Measurements from ENCODE around the gene ZBTB8OS. TPM values are rescaled to one million over a fixed set of nuclear protein-coding genes. Genes with fewer than 3 reads are reported as not detected.
"Not testable (repeated sequence)": the region's sequence is repeated elsewhere in the genome, so short reads cannot be mapped to it uniquely, and the experiment has no call there.

Gene ZBTB8OS
- total RNA-seq, 2 experiments from 2014 or later = 23.9 to 24.1 TPM

GRCh38 chr1:32681999-32682398 is 31.6 kb upstream of the ZBTB8OS start:
- ChIA-PET POLR2A (no interaction called here), CTCF (no interaction called here)
- no peak overlapping the region for H3K27ac ChIP-seq (ENCODE audit: low read depth in 1 of 2, low read length in 2 of 2)
- intact Hi-C loops (cut with DNase I, micrococcal nuclease) = no loop called here
- TF ChIP-seq, protein P1, sequence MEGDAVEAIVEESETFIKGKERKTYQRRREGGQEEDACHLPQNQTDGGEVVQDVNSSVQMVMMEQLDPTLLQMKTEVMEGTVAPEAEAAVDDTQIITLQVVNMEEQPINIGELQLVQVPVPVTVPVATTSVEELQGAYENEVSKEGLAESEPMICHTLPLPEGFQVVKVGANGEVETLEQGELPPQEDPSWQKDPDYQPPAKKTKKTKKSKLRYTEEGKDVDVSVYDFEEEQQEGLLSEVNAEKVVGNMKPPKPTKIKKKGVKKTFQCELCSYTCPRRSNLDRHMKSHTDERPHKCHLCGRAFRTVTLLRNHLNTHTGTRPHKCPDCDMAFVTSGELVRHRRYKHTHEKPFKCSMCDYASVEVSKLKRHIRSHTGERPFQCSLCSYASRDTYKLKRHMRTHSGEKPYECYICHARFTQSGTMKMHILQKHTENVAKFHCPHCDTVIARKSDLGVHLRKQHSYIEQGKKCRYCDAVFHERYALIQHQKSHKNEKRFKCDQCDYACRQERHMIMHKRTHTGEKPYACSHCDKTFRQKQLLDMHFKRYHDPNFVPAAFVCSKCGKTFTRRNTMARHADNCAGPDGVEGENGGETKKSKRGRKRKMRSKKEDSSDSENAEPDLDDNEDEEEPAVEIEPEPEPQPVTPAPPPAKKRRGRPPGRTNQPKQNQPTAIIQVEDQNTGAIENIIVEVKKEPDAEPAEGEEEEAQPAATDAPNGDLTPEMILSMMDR (IDR thresholded peaks at IDR 0.05) = no peak
- no peaks in the 10 kb centered on the region for H3K9me3 ChIP-seq (ENCODE audit: control insufficient read depth in 1 of 2, insufficient read depth in 1 of 2, low read length in 2 of 2)
- DNase-seq = no peak
- no peak overlapping the region for H3K4me3 Mint-ChIP-seq
- H3K36me3 ChIP-seq (ENCODE audit: insufficient read depth, low read length) = peaks cover 80% of the 10 kb centered on the region
- no peaks in the 10 kb centered on the region for H3K9me3 Mint-ChIP-seq
- peaks cover 88% of the 10 kb centered on the region for H3K36me3 Mint-ChIP-seq (ENCODE audit: low read depth)
- H3K4me3 ChIP-seq (ENCODE audit: low read length) = no peak overlapping the region
- no peaks in the 10 kb centered on the region for H3K27me3 Mint-ChIP-seq
- no peaks in the 10 kb centered on the region for H3K4me1 ChIP-seq (ENCODE audit: insufficient read depth, low read length)
- no peaks in the 10 kb centered on the region for H3K4me1 Mint-ChIP-seq (ENCODE audit: low read depth)
- H3K27ac Mint-ChIP-seq = no peak overlapping the region
- H3K27me3 ChIP-seq (ENCODE audit: control insufficient read depth in 1 of 2, insufficient read depth in 2 of 2, low read length in 2 of 2) = no peaks in the 10 kb centered on the region
- ATAC-seq (ENCODE audit: poor library complexity) = no peak

- peaks cover 89% of the 10 kb centered on the region for H3K36me3 Mint-ChIP-seq (ENCODE audit: low read depth)
- intact Hi-C loops (cut with DNase I, micrococcal nuclease) = no loop called here
- H3K27ac Mint-ChIP-seq = no peak overlapping the region
Observed at GRCh38 chr1:32681509-32681908, 31.2 kb upstream of the ZBTB8OS start.

DNA sequence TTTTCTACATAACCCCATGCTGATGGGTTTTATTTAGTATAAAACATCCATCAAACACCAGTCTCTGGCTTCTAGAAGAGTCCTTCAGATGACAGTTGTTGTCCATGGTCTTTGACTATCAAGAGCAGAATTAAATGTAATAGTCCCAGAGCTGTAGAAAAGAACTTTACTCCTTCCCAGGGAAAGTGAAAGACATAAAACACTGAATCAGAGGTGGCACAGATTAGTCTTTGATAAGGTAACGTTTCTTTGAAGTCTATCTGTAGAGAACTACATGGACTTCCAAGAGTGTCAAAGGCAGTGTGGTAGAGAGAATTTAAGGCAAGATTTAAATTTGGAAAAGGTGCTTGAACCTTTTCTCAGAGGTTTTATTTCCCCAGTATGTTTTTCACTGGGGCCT is 30.3 kb upstream of the ZBTB8OS start:
- ATAC-seq (ENCODE audit: poor library complexity) (no peak), DNase-seq (no peak)
- POLR2A ChIA-PET = no interaction called here
- Mint-ChIP-seq H3K36me3 (ENCODE audit: low read depth) (peaks cover 87% of the 10 kb centered on the region), H3K4me1 (ENCODE audit: low read depth) (no peaks in the 10 kb centered on the region), H3K9me3 (no peaks in the 10 kb centered on the region), H3K27me3 (no peaks in the 10 kb centered on the region), H3K4me3 (no peak overlapping the region), H3K27ac (no peak overlapping the region)
- TF ChIP-seq, protein P1 (IDR thresholded peaks at IDR 0.05) = no peak
- Histone ChIP-seq H3K4me3 (ENCODE audit: low read length) (no peak overlapping the region), H3K27me3 (ENCODE audit: control insufficient read depth in 1 of 2, insufficient read depth in 2 of 2, low read length in 2 of 2) (no peaks in the 10 kb centered on the region), H3K36me3 (ENCODE audit: insufficient read depth, low read length) (peaks cover 82% of the 10 kb centered on the region), H3K4me1 (ENCODE audit: insufficient read depth, low read length) (no peaks in the 10 kb centered on the region), H3K27ac (ENCODE audit: low read depth in 1 of 2, low read length in 2 of 2) (no peak overlapping the region), H3K9me3 (ENCODE audit: control insufficient read depth in 1 of 2, insufficient read depth in 1 of 2, low read length in 2 of 2) (no peaks in the 10 kb centered on the region)
- CTCF ChIA-PET = no interaction called here
- intact Hi-C loops (cut with DNase I, micrococcal nuclease) = no loop called here

More at GRCh38 chr1:32681509-32681908, 31.2 kb upstream of the ZBTB8OS start:
- no peaks in the 10 kb centered on the region for H3K9me3 ChIP-seq (ENCODE audit: control insufficient read depth in 1 of 2, insufficient read depth in 1 of 2, low read length in 2 of 2)
- Mint-ChIP-seq H3K4me1 (ENCODE audit: low read depth) (no peaks in the 10 kb centered on the region), H3K27me3 (no peaks in the 10 kb centered on the region), H3K4me3 (no peak overlapping the region), H3K9me3 (no peaks in the 10 kb centered on the region)
- no peak overlapping the region for H3K4me3 ChIP-seq (ENCODE audit: low read length)
- CTCF ChIA-PET = no interaction called here
- H3K27me3 ChIP-seq (ENCODE audit: control insufficient read depth in 1 of 2, insufficient read depth in 2 of 2, low read length in 2 of 2) = no peaks in the 10 kb centered on the region
- TF ChIP-seq, protein P1 (IDR thresholded peaks at IDR 0.05) = no peak
- POLR2A ChIA-PET = no interaction called here
- no peaks in the 10 kb centered on the region for H3K4me1 ChIP-seq (ENCODE audit: insufficient read depth, low read length)
- H3K27ac ChIP-seq (ENCODE audit: low read depth in 1 of 2, low read length in 2 of 2) = no peak overlapping the region
- H3K36me3 ChIP-seq (ENCODE audit: insufficient read depth, low read length) = peaks cover 82% of the 10 kb centered on the region
- no peak for ATAC-seq (ENCODE audit: poor library complexity)
- no peak for DNase-seq

DNA sequence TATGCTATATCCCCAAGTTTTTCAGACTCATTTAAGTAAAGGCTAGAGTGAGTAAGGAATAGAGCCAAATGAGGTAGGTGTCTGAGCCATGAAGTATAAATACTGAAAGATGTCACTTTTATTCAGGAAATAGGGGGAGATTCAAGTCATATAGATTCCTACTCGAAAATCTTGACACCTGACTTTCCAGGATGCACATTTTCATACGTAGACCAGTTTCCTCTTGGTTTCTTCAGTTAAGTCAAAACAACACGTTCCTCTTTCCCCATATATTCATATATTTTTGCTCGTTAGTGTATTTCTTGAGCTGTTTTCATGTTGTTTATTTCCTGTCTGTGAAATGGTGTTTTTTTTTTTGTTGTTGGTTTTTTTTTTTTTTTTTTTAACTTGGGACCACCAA is 29.6 kb upstream of the ZBTB8OS start:
- ATAC-seq (ENCODE audit: poor library complexity); DNase-seq; H3K4me3 ChIP-seq (ENCODE audit: low read length); H3K4me1 ChIP-seq (ENCODE audit: insufficient read depth, low read length); POLR2A ChIA-PET; H3K4me1 Mint-ChIP-seq (ENCODE audit: low read depth); CTCF ChIA-PET; H3K9me3 Mint-ChIP-seq; H3K4me3 Mint-ChIP-seq; intact Hi-C loops (cut with DNase I, micrococcal nuclease); H3K9me3 ChIP-seq (ENCODE audit: control insufficient read depth in 1 of 2, insufficient read depth in 1 of 2, low read length in 2 of 2); H3K27me3 Mint-ChIP-seq; H3K27ac Mint-ChIP-seq; H3K27me3 ChIP-seq (ENCODE audit: control insufficient read depth in 1 of 2, insufficient read depth in 2 of 2, low read length in 2 of 2); H3K27ac ChIP-seq (ENCODE audit: low read depth in 1 of 2, low read length in 2 of 2): not testable (repeated sequence)
- peaks cover 82% of the 10 kb centered on the region for H3K36me3 ChIP-seq (ENCODE audit: insufficient read depth, low read length)
- peaks cover 85% of the 10 kb centered on the region for H3K36me3 Mint-ChIP-seq (ENCODE audit: low read depth)

All from CD4-positive, alpha-beta T cell (primary cell).